Chondrocyte (in vitro differentiated cells): ENCODE measurements around the gene CARD19. TPM values are rescaled to one million over a fixed set of nuclear protein-coding genes. Genes with fewer than 3 reads are reported as not detected.

ENCODE experiments used
- DNase-seq: peaks from one replicate; pipeline ENCODE4 v3.0.0; 2021; ENCODE audit warnings: mixed read lengths, low spot score
- H3K27ac Mint-ChIP-seq: one replicate; pipeline ENCODE4 v1.8.0; 2021; ENCODE audit warnings: mild to moderate bottlenecking, moderate library complexity, mixed read lengths; ENCODE audit not compliant: unreplicated experiment
- H3K27me3 Mint-ChIP-seq: 2 replicates; pipeline ENCODE4 v1.8.0; 2021; ENCODE audit warnings: low read depth, mixed read lengths
- H3K36me3 Mint-ChIP-seq: 2 replicates; pipeline ENCODE4 v1.8.0; 2021; ENCODE audit warnings: low read depth, mixed read lengths
- H3K4me1 Mint-ChIP-seq: 2 replicates; pipeline ENCODE4 v1.8.0; 2021; ENCODE audit warnings: low read depth, mild to moderate bottlenecking, mixed read lengths
- H3K4me3 Mint-ChIP-seq: one replicate; pipeline ENCODE4 v1.8.0; 2021; ENCODE audit warnings: mild to moderate bottlenecking, moderate library complexity, mixed read lengths; ENCODE audit not compliant: unreplicated experiment
- H3K9me3 Mint-ChIP-seq: 2 replicates; pipeline ENCODE4 v1.8.0; 2021; ENCODE audit warnings: low read depth, mixed read lengths
- long read RNA-seq: library from polyadenylated mRNA; stranded (forward); transcript quantifications from one replicate; pipeline ENCODE4 v2.0.0, GENCODE V29; 2021
- total RNA-seq: library from RNA; stranded (reverse); gene quantifications from 3 replicates; pipeline ENCODE4 v1.2.1, GENCODE V29; 2021
- TF ChIP-seq, protein P1 (sequence below): fragments of 200-600 bp; sonication (generic); IDR thresholded peaks from 2 replicates; pipeline ENCODE4 v1.5.0; 2021; ENCODE audit warnings: antibody characterized with exemption, mild to moderate bottlenecking, moderate library complexity

The CARD19 gene, protein sequence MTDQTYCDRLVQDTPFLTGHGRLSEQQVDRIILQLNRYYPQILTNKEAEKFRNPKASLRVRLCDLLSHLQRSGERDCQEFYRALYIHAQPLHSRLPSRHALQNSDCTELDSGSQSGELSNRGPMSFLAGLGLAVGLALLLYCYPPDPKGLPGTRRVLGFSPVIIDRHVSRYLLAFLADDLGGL
- 28.3 to 41.7 TPM (median 40.5 TPM) in 3 replicates for total RNA-seq
- long read RNA-seq, transcript CARD19-207 (6 exons, 759 nt), result minor isoform, 15 of 50 reads
- long read RNA-seq, transcript CARD19-201 (6 exons, 855 nt), result major isoform, 19 of 50 reads
- long read RNA-seq, partial matches to known transcripts, result 0 of 50 reads
- long read RNA-seq, other reads (novel, unspliced or antisense), result 12 of 50 reads

DNA sequence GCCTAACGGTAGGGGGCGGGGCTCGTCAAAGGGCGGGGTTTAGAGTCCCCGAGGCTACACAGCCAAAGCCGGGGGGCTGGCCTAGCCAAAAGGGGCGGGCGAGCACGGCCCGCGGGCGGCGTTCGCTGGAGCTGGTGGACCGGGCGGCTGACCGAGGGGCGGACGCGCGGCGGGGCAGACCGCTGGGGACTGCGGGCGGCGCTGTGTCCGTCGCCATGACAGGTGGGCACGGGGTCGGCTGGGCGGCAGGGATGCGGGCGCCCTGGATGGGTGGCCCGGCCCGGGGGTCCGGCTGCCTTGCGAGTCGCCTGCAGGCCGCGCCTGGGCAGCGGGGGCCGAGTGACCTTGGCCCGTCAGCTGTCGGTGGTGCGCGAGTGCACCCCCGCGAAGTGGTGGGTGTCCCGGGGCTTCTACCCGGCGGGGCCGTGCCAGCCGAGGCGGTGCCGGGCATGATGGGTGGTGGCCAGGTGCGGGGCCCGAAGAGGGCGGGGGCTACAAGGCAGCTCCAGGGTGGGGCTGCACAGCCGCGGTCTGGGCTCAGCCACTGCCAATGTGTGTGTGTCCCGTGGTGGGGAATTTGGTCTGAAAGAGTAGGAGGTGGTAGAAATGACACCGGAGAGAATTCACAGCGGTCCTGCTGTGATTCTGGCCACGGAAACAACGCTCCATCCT, at the start of gene CARD19:
Gene CARD19, plus strand, starts transcription at position 87 of the 672 bp plus-strand sequence. Its CDS starts 129 bp downstream, at position 216.
- H3K4me3 Mint-ChIP-seq, result peak within 1 kb of the TSS; percentile 82
- no peaks in the 10 kb centered on the region for H3K27me3 Mint-ChIP-seq
- H3K27ac Mint-ChIP-seq, result peak within 1 kb of the TSS; percentile 88
- H3K9me3 Mint-ChIP-seq, result peaks cover 4% of the 10 kb centered on the region
- TF ChIP-seq, protein P1, sequence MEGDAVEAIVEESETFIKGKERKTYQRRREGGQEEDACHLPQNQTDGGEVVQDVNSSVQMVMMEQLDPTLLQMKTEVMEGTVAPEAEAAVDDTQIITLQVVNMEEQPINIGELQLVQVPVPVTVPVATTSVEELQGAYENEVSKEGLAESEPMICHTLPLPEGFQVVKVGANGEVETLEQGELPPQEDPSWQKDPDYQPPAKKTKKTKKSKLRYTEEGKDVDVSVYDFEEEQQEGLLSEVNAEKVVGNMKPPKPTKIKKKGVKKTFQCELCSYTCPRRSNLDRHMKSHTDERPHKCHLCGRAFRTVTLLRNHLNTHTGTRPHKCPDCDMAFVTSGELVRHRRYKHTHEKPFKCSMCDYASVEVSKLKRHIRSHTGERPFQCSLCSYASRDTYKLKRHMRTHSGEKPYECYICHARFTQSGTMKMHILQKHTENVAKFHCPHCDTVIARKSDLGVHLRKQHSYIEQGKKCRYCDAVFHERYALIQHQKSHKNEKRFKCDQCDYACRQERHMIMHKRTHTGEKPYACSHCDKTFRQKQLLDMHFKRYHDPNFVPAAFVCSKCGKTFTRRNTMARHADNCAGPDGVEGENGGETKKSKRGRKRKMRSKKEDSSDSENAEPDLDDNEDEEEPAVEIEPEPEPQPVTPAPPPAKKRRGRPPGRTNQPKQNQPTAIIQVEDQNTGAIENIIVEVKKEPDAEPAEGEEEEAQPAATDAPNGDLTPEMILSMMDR, result peak; percentile 31
- peaks cover 1% of the 10 kb centered on the region for H3K36me3 Mint-ChIP-seq
- H3K4me1 Mint-ChIP-seq, result peaks cover 49% of the 10 kb centered on the region
- DNase-seq, result peak; percentile 89

DNA sequence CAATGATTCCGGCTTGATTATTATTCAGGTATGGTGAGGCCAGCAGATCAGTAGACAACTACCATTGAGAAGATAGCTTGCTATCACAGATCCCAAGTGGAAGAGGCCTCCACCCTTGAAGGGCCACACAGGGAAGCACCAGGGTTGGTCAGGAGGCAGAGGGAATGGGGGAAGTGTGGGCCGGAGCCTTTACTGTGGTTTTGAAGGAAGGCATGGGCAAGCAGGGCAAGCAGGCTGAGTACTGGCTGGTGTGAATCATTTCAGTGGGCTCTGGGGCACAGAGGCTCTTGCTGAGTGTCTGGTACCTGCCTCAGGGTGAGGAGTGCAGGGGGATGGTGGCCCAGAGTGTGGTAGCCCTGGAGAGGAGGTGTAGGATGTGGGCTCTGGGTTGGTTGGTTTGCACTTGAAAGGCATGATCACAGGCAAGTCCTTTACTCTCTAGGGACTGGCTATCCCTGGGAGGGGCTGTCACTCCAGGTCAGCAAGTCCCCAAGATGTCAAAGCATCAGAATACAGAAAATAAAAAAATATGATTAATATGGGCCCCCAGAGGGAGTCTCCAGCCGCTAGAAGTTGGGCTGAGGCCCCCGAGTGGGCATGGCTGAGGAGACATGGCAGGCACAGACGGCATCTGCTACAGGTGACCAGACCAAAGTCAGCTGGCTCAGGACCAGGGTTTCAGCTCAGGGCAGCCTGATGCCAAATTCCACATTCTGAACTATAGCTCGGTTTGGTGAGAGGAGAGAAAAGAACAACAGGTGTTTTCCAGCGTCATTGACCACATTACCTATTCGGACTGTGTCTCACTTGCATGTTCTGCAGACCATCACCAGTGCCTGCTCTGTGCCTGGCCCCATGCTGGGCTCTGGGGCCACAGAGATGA, 47.2 kb upstream of the CARD19 start:
- Mint-ChIP-seq H3K4me3 (no peak overlapping the region), H3K9me3 (peaks cover 7% of the 10 kb centered on the region), H3K36me3 (peaks cover 2% of the 10 kb centered on the region), H3K27ac (no peak overlapping the region), H3K4me1 (peaks cover 8% of the 10 kb centered on the region), H3K27me3 (peaks cover 4% of the 10 kb centered on the region)
- TF ChIP-seq, protein P1, result no peak
- no peak for DNase-seq

DNA sequence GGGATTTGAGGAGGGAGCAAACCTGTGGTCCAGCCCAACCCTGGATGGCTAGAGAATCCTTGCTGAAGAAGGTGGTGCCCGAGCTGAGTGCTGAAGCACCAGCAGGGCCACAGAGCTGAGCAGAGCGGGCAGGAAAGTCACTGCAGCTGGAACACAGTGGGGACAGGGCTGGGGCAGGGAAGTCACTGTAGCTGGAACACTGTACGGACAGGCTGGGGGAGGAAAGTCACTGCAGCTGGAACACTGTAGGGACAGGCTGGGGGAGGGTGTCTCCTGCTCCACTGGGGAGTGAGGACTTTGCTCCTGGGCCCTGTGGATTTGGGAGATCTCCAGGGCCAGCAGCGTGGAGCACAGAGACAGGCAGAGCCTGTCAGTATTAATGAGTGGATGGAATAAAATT, 46.5 kb upstream of the CARD19 start:
- Mint-ChIP-seq H3K27ac (no peak overlapping the region), H3K4me1 (peaks cover 11% of the 10 kb centered on the region), H3K4me3 (no peak overlapping the region), H3K27me3 (peaks cover 4% of the 10 kb centered on the region), H3K9me3 (peaks cover 7% of the 10 kb centered on the region), H3K36me3 (peaks cover 2% of the 10 kb centered on the region)
- DNase-seq, result no peak
- TF ChIP-seq, protein P1, result no peak

DNA sequence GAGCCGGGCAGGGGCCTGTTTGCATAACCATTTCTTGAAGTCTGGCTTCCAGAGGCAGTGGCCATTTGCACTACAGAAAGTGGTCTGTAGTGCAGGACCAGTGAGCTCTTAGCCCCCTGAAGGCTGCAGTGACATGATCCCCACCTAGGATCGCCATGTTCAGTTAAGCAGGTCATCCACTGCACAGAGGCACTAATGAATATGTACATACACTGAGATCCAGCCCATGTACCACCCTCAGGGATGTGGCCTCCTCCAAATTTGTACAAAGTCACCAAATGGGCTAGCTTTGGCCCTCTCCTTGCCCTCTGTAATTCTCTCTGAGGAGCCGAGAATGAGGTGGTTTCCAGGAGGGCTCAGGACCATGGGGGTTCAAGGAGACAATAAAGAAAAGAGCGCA, 45.8 kb upstream of the CARD19 start:
- Mint-ChIP-seq H3K36me3 (peaks cover 2% of the 10 kb centered on the region), H3K27ac (no peak overlapping the region)

More for the DNA sequence above, 45.8 kb upstream of the CARD19 start:
- Mint-ChIP-seq H3K27me3 (peaks cover 4% of the 10 kb centered on the region), H3K4me3 (no peak overlapping the region), H3K9me3 (peaks cover 4% of the 10 kb centered on the region), H3K4me1 (peaks cover 11% of the 10 kb centered on the region)
- TF ChIP-seq, protein P1, result no peak
- peak; percentile 27 for DNase-seq
